Stimulated activated CD4-positive, alpha-beta T cell treated with anti-CD3 and anti-CD28 coated beads, Interleukin-1b, Interleukin-23, amount 100 ng/mL, for 4 hours (primary cell): ENCODE measurements around the gene GRXCR2.
"Not testable (repeated sequence)": the region's sequence is repeated elsewhere in the genome, so short reads cannot be mapped to it uniquely, and the experiment has no call there.

Source experiments
- DNase-seq, 2 donors: peaks; one replicate each; pipeline ENCODE4 v3.0.0-alpha.2; 2020; ENCODE audit warnings: low read depth in 2 of 2

Gene GRXCR2

GRCh38 chr5:145872914-145873313, at the start of gene GRXCR2:
Gene GRXCR2 (minus strand): TSS chr5:145873014. CDS start chr5:145872968, 46 bp downstream.
- DNase-seq: no peak

GRCh38 chr5:145922059-145922458, 49.2 kb upstream of the GRXCR2 start:
- DNase-seq: no peak

GRCh38 chr5:145921211-145921610, 48.4 kb upstream of the GRXCR2 start:
- no peak for DNase-seq

- no peak for DNase-seq
These were observed 47.9 kb upstream of the GRXCR2 start for GRCh38 chr5:145920542-145921210.

- no peak for DNase-seq
These were observed 46.6 kb upstream of the GRXCR2 start for GRCh38 chr5:145919413-145919812.

- DNase-seq: no peak
These were observed 45.6 kb upstream of the GRXCR2 start for GRCh38 chr5:145918397-145918796.

- DNase-seq: no peak
These were observed 44.5 kb upstream of the GRXCR2 start for GRCh38 chr5:145917288-145917687.

- DNase-seq: no peak
These were observed 43.3 kb upstream of the GRXCR2 start for GRCh38 chr5:145915970-145916638.

- DNase-seq: no peak
These were observed 40.9 kb upstream of the GRXCR2 start for GRCh38 chr5:145913701-145914100.

GRCh38 chr5:145912594-145912993, 39.8 kb upstream of the GRXCR2 start:
- no peak for DNase-seq

GRCh38 chr5:145912019-145912418, 39.2 kb upstream of the GRXCR2 start:
- DNase-seq: no peak

- DNase-seq: no peak
These were observed 38.4 kb upstream of the GRXCR2 start for GRCh38 chr5:145911164-145911563.

GRCh38 chr5:145908206-145908960, 35.6 kb upstream of the GRXCR2 start:
- DNase-seq: no peak

- DNase-seq: no peak
These were observed 33.6 kb upstream of the GRXCR2 start for GRCh38 chr5:145906401-145906800.

GRCh38 chr5:145904743-145905142, 31.9 kb upstream of the GRXCR2 start:
- no peak for DNase-seq

- DNase-seq: no peak
These were observed 31.1 kb upstream of the GRXCR2 start for GRCh38 chr5:145903867-145904266.

- DNase-seq: no peak
These were observed 30.3 kb upstream of the GRXCR2 start for GRCh38 chr5:145903113-145903512.

GRCh38 chr5:145902421-145902820, 29.6 kb upstream of the GRXCR2 start:
- DNase-seq: no peak

- no peak for DNase-seq
These were observed 25.4 kb upstream of the GRXCR2 start for GRCh38 chr5:145898171-145898570.

- DNase-seq: not testable (repeated sequence)
These were observed 18.6 kb upstream of the GRXCR2 start for GRCh38 chr5:145891378-145891777.

GRCh38 chr5:145889611-145890010, 16.8 kb upstream of the GRXCR2 start:
- no peak for DNase-seq

GRCh38 chr5:145887976-145888574, 15.3 kb upstream of the GRXCR2 start:
- DNase-seq: no peak
